ENCODE results near the gene CIAO2B. TPM values are rescaled to one million over a fixed set of nuclear protein-coding genes. Genes with fewer than 3 reads are reported as not detected.

CIAO2B gene
- total RNA-seq, 2 donors from 2014 or later, result 23.2 to 102 TPM

DNA sequence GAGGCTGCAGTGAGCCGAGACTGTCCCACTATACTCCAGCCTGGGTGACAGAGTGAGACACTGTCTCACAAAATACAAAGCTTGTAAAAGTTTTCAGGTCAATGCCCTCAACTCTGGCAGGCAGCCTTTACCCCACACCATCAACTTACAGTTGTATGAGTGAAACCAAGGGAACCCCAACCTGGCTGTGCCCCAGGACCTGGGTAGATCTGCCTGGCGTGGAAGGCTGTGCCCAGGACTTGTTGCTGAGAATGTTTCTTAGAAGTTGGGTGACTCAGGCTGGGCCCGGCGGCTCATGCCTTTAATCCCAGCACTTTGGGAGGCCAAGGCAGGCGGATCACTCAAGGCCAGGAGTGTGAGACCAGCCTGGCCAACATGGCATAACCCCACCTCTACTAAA, 34.6 kb upstream of the CIAO2B start:
- DNase-seq (ENCODE audit: low spot score), result no peak
- no peaks in the 10 kb centered on the region for H3K9me3 ChIP-seq
- no peak for ATAC-seq (ENCODE audit: insufficient number of reproducible peaks, low FRiP score, low read depth)
- H3K4me3 ChIP-seq, result no peak overlapping the region
- no peaks in the 10 kb centered on the region for H3K36me3 ChIP-seq
- TF ChIP-seq, protein P1, sequence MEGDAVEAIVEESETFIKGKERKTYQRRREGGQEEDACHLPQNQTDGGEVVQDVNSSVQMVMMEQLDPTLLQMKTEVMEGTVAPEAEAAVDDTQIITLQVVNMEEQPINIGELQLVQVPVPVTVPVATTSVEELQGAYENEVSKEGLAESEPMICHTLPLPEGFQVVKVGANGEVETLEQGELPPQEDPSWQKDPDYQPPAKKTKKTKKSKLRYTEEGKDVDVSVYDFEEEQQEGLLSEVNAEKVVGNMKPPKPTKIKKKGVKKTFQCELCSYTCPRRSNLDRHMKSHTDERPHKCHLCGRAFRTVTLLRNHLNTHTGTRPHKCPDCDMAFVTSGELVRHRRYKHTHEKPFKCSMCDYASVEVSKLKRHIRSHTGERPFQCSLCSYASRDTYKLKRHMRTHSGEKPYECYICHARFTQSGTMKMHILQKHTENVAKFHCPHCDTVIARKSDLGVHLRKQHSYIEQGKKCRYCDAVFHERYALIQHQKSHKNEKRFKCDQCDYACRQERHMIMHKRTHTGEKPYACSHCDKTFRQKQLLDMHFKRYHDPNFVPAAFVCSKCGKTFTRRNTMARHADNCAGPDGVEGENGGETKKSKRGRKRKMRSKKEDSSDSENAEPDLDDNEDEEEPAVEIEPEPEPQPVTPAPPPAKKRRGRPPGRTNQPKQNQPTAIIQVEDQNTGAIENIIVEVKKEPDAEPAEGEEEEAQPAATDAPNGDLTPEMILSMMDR (IDR thresholded peaks at IDR 0.05), result no peak
- no peaks in the 10 kb centered on the region for H3K27me3 ChIP-seq (replicated peaks; ENCODE audit: insufficient read depth)
- no peaks in the 10 kb centered on the region for H3K4me1 ChIP-seq (ENCODE audit: control insufficient read depth in 1 of 2, low read depth in 2 of 2)
- no peak overlapping the region for H3K27ac ChIP-seq

DNA sequence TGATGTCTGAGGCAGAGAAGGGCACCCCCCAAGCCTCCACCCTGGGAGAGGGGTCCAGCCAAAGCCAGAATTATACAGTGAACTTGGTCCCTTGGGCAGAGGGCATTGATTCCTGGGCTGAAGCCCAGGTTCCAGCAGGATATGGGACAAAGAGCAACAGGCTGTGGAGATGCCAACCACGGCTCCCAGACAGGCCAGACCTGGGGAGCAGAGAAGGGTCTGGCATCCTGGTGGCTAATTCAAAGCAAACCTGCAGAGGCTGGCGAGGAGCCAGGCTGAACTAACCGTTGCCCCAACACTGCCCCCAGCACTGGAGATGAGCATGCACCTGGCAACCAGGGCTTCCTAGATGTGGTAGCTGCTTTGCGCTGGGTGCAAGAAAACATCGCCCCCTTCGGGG, 29.8 kb upstream of the CIAO2B start:
- ATAC-seq (ENCODE audit: insufficient number of reproducible peaks, low FRiP score, low read depth) (no peak), DNase-seq (ENCODE audit: low spot score) (no peak)
- Histone ChIP-seq H3K4me3 (no peak overlapping the region), H3K27me3 (replicated peaks; ENCODE audit: insufficient read depth) (no peaks in the 10 kb centered on the region), H3K27ac (no peak overlapping the region), H3K9me3 (no peaks in the 10 kb centered on the region), H3K36me3 (no peaks in the 10 kb centered on the region), H3K4me1 (ENCODE audit: control insufficient read depth in 1 of 2, low read depth in 2 of 2) (no peaks in the 10 kb centered on the region)
- TF ChIP-seq, protein P1 (IDR thresholded peaks at IDR 0.05), result no peak

DNA sequence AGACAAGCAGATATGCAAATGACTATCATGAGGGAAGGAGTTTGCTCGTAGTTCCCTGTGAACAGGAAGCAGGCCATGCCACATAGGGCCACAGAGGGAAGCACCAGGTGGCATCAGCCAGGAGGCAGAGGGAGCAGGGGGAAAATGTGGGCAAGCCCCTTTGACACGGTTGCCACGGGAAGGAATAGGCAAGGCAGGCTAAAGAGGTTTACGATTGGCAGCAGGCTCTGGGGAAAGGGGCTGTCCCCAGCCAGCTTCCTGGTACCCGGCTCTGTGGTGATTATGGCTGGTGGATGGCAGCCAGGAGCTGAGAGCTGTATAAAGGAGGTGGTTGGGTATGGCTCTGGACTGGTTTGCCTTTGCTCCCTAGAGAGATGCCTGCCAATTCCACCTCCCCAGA, 27.7 kb upstream of the CIAO2B start:
- ATAC-seq (ENCODE audit: insufficient number of reproducible peaks, low FRiP score, low read depth), result no peak
- no peak for DNase-seq (ENCODE audit: low spot score)
- TF ChIP-seq, protein P1 (IDR thresholded peaks at IDR 0.05), result no peak
- Histone ChIP-seq H3K27ac (no peak overlapping the region), H3K9me3 (no peaks in the 10 kb centered on the region), H3K4me1 (ENCODE audit: control insufficient read depth in 1 of 2, low read depth in 2 of 2) (no peaks in the 10 kb centered on the region), H3K4me3 (no peak overlapping the region), H3K36me3 (no peaks in the 10 kb centered on the region), H3K27me3 (replicated peaks; ENCODE audit: insufficient read depth) (no peaks in the 10 kb centered on the region)

DNA sequence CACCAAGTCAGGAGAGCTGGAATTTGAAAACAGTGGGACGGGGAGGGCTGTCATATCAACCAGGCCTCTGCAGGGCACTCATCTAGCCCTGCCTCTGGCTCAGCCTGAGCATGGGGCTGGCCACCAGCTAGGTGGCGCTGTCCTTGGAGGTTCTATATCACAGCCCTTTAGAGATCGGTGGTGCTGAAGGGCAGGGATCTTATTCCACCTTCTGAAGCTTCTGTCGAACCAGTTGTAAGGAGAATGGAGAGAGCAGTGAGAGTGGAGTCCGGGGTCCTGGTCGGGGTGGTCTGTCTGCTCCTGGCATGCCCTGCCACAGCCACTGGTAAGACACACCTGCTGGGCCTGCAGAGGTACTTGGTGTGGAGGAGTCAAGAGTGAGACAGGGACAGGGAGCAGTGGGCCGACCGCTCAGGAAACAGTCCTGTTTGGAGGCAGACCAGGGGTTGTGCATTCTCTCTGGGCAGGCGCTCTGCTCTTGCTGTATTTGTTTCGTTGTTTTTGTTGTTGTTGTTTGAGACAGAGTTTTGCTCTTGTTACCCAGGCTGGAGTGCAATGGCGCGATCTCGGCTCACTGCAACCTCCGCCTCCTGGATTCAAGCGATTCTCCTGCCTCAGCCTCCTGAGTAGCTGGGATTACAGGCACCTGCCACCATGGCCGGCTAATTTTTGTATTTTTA, 27.0 kb upstream of the CIAO2B start, which contains the start of gene CES3:
CES3 (plus strand) TSS at position 202 of the 680 bp plus-strand sequence; CDS start at position 244, 42 bp downstream.
- no peaks in the 10 kb centered on the region for H3K4me1 ChIP-seq (ENCODE audit: control insufficient read depth in 1 of 2, low read depth in 2 of 2)
- ATAC-seq (ENCODE audit: insufficient number of reproducible peaks, low FRiP score, low read depth), result no peak
- TF ChIP-seq, protein P1 (IDR thresholded peaks at IDR 0.05), result peak; percentile 49
- DNase-seq (ENCODE audit: low spot score), result no peak
- no peaks in the 10 kb centered on the region for H3K36me3 ChIP-seq
- no peak within 1 kb of the TSS for H3K27ac ChIP-seq
- no peaks in the 10 kb centered on the region for H3K9me3 ChIP-seq
- H3K27me3 ChIP-seq (replicated peaks; ENCODE audit: insufficient read depth), result no peaks in the 10 kb centered on the region
- H3K4me3 ChIP-seq, result no peak within 1 kb of the TSS

DNA sequence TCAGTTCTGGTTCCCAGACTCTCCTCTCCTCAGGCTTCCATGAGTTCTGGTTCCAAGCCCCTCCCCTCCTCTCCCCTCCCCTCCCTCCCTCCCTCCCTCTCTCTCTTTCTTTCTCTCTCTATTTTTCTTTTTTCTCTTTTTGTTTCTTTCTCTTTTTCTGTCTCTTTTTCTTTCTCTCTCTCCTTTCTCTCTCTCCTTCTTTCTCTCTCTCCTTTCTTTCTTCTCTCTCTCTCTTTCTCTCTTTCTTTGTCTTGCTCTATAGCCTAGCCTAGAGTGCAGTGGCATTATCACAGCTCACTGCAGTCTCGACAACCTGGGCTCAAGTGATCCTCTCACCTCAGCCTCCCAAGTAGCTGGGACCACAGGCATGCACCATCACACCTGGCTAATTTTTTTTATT, 26.1 kb upstream of the CIAO2B start:
- H3K36me3 ChIP-seq, result no peaks in the 10 kb centered on the region
- no peak for ATAC-seq (ENCODE audit: insufficient number of reproducible peaks, low FRiP score, low read depth)
- H3K27ac ChIP-seq, result no peak overlapping the region
- no peaks in the 10 kb centered on the region for H3K9me3 ChIP-seq
- no peaks in the 10 kb centered on the region for H3K27me3 ChIP-seq (replicated peaks; ENCODE audit: insufficient read depth)
- H3K4me1 ChIP-seq (ENCODE audit: control insufficient read depth in 1 of 2, low read depth in 2 of 2), result no peaks in the 10 kb centered on the region
- TF ChIP-seq, protein P1 (IDR thresholded peaks at IDR 0.05), result no peak
- no peak overlapping the region for H3K4me3 ChIP-seq
- no peak for DNase-seq (ENCODE audit: low spot score)

Data from thoracic aorta (tissue), 2 donors.